Measurements from ENCODE around the gene NECTIN1.

Gene NECTIN1

GRCh38 chr11:119691701-119692539, 37.1 kb downstream of the NECTIN1 start:
- DNase-seq: peak; percentile 96

- DNase-seq: no peak
These were observed 37.9 kb downstream of the NECTIN1 start for GRCh38 chr11:119691020-119691666.

- DNase-seq: no peak
These were observed 39.7 kb downstream of the NECTIN1 start for GRCh38 chr11:119689302-119689701.

- no peak for DNase-seq
These were observed 40.6 kb downstream of the NECTIN1 start for GRCh38 chr11:119688356-119688755.

GRCh38 chr11:119687373-119688046, 41.5 kb downstream of the NECTIN1 start:
- no peak for DNase-seq

- DNase-seq: no peak
These were observed 42.7 kb downstream of the NECTIN1 start for GRCh38 chr11:119686177-119686882.

GRCh38 chr11:119685111-119685746, 43.8 kb downstream of the NECTIN1 start:
- no peak for DNase-seq

- no peak for DNase-seq
These were observed 44.5 kb downstream of the NECTIN1 start for GRCh38 chr11:119684361-119685110.

- no peak for DNase-seq
These were observed 45.2 kb downstream of the NECTIN1 start for GRCh38 chr11:119683783-119684182.

- no peak for DNase-seq
These were observed 47.6 kb downstream of the NECTIN1 start for GRCh38 chr11:119681361-119681910.

- DNase-seq: no peak
These were observed 48.2 kb downstream of the NECTIN1 start for GRCh38 chr11:119680541-119681360.

- no peak for DNase-seq
These were observed 49.7 kb downstream of the NECTIN1 start for GRCh38 chr11:119679346-119679745.

GRCh38 chr11:119678351-119678750, 50.6 kb downstream of the NECTIN1 start:
- no peak for DNase-seq

- DNase-seq: no peak
These were observed 51.2 kb downstream of the NECTIN1 start for GRCh38 chr11:119677840-119678239.

- DNase-seq: no peak
These were observed 52.5 kb downstream of the NECTIN1 start for GRCh38 chr11:119676461-119677020.

GRCh38 chr11:119673759-119674336, 55.2 kb downstream of the NECTIN1 start:
- DNase-seq: no peak

GRCh38 chr11:119673052-119673758, 55.8 kb downstream of the NECTIN1 start:
- DNase-seq: no peak

- DNase-seq: no peak
These were observed 56.4 kb downstream of the NECTIN1 start for GRCh38 chr11:119672597-119672996.

GRCh38 chr11:119671561-119672015, 57.4 kb downstream of the NECTIN1 start:
- DNase-seq: peak; percentile 55
